GM10266 (cell line): Measurements from ENCODE around the gene ARL8A.

ENCODE experiments used
- DNase-seq: peaks from one replicate; pipeline ENCODE4 v3.0.0; 2012; ENCODE audit errors: extremely low spot score
- CTCF ChIP-seq: IDR thresholded peaks from 2 replicates; pipeline ENCODE4 v1.5.1; 2012; ENCODE audit warnings: mild to moderate bottlenecking, low read depth; ENCODE audit not compliant: control insufficient read depth, insufficient read depth; ENCODE audit errors: missing control alignments

ARL8A gene

GRCh38 chr1:202086579-202087350 lies 57.8 kb downstream of the ARL8A start:
- TF ChIP-seq CTCF: no peak
- no peak for DNase-seq

- no peak for DNase-seq
- TF ChIP-seq CTCF: no peak
These were observed 58.7 kb downstream of the ARL8A start for GRCh38 chr1:202085682-202086373.

- no peak for TF ChIP-seq CTCF
- DNase-seq: no peak
These were observed 59.5 kb downstream of the ARL8A start for GRCh38 chr1:202084791-202085681.
